Epithelial cell of esophagus (primary cell): ENCODE data around the gene C1orf198.
"Not testable (repeated sequence)": the region's sequence is repeated elsewhere in the genome, so short reads cannot be mapped to it uniquely, and the experiment has no call there.

Experiments used
- DNase-seq: peaks from one replicate; pipeline ENCODE4 v3.0.0; 2010; ENCODE audit warnings: low read depth
- H3K4me3 ChIP-seq: 2 replicates; pipeline ENCODE4 v1.5.1; 2011; ENCODE audit warnings: mild to moderate bottlenecking, low read length, control low read depth
- TF ChIP-seq, protein P1 (sequence below): IDR thresholded peaks from 2 replicates; pipeline ENCODE4 v1.5.1; 2011; ENCODE audit warnings: low read depth, mild to moderate bottlenecking, low read length, control low read depth, inconsistent platforms; ENCODE audit not compliant: insufficient read depth; ENCODE audit errors: missing control alignments

Gene C1orf198

DNA sequence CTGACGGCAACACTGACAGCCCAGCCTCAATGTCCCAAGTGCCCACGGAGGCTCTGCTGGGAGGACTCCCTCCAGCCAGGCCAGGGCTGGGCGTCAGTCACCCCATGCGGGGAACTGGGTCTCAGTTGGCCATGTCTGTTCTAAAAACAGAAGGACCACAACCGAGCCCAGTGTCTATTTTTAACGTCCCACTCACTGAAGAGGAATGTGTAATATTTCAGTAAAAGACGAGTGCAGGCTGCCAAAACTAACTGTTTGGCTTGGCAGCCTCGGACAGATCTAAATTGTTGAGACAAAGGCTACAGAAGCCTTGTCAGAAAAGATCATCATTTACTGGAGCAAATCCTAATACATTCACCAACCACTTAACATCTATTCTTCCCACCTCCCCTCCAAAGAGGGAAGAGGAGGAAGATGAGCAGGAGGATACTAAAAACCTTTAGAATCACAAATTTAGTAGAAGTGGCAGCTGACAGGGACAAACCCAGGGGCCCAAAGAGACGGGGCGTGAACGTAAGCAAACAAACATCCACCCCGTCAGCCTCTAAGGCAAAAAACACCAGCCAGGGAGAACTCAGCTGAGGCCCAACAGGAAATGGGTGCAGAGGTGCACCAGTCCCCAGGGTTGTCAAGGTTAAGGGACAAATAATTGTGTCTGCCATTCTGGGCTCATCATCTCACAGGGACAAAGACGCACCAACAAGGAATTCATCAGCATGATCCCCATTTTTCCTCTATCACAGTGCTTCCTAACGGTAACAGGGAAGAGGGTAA is 18.7 kb downstream of the C1orf198 start:
- peak; percentile 22 for DNase-seq
- H3K4me3 ChIP-seq, result no peak overlapping the region
- TF ChIP-seq, protein P1, sequence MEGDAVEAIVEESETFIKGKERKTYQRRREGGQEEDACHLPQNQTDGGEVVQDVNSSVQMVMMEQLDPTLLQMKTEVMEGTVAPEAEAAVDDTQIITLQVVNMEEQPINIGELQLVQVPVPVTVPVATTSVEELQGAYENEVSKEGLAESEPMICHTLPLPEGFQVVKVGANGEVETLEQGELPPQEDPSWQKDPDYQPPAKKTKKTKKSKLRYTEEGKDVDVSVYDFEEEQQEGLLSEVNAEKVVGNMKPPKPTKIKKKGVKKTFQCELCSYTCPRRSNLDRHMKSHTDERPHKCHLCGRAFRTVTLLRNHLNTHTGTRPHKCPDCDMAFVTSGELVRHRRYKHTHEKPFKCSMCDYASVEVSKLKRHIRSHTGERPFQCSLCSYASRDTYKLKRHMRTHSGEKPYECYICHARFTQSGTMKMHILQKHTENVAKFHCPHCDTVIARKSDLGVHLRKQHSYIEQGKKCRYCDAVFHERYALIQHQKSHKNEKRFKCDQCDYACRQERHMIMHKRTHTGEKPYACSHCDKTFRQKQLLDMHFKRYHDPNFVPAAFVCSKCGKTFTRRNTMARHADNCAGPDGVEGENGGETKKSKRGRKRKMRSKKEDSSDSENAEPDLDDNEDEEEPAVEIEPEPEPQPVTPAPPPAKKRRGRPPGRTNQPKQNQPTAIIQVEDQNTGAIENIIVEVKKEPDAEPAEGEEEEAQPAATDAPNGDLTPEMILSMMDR, result no peak

DNA sequence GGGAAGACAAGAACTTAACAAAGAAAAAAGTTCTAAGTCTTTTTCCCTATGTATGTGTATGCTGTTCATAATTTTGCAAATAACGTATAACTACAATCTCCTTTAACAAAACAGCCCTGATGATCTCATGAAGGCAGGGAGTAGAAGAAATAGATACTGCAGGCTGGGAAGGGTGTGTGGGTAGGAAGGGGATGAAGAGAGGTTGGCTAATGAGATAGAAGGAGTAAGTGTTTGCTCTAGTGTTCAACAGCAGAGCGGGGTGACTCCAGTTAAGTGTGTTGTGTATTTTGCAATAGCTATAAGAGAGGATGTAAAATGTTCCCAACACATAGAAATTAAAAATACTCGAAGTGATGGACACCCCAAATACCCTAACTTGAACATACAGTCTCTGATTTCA is 20.1 kb downstream of the C1orf198 start:
- H3K4me3 ChIP-seq, result no peak overlapping the region
- TF ChIP-seq, protein P1, result no peak

GRCh38 chr1:230845184-230845583 is 23.1 kb downstream of the C1orf198 start:
- H3K4me3 ChIP-seq, DNase-seq: not testable (repeated sequence)

More for the DNA sequence above, 20.1 kb downstream of the C1orf198 start:
- no peak for DNase-seq

DNA sequence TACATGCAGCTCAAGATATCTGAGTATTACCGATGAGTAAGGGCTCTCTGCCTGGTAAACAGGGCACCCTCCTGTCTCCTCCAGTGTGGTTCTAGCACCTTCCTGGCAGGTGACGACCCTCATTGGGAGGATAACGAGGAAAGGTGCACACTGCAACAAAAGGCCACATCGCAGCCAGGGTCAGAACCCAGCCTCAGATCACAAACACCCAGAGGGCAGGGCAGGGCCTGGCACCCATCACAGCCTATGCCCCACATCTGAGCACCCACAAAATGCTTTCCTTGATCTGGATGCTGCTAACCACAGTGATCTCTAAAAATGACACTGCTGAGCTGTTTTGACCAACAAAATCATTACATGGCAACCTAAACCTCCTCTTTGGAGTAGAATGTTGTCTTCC is 23.8 kb downstream of the C1orf198 start:
- TF ChIP-seq, protein P1, result no peak
- no peak overlapping the region for H3K4me3 ChIP-seq
- no peak for DNase-seq

DNA sequence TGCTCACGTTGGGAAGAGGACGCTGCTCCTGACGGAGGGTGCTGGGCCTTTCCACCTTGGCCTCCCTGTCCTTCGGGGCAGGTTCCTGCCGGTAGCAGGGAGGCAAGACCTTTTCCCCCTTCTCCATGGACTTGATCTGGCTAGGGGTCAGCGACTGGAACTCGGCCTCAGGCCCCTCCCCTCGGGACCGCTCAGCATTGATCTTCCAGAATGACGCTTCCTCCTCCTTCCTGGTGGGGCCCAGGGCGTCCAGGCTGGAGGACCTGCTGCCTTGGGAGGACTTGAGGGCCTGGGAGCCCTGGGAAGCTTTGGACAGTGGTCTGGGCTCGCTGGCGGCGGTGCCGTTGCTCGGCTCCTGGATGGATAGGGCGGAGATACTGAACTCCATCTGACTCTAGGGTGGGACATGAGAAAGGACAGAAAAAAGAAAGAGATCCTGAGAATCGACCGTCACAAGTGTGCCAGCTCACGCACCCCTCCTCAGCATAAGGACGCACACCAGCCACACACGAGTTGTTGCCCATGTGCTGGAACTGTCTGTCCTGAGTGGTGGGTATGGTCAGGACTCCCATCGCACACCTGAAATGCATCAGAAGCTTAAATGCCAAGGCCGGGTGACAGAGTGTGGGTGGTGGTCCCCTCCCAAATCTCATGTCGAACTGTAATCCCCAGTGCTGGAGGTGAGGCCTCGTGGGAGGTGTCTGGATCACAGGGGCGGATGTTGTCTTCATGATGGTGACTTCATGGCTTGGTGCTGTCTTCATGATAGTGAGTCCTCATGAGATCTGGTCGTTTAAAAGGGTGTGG is 24.6 kb downstream of the C1orf198 start:
- TF ChIP-seq, protein P1, result no peak
- no peak overlapping the region for H3K4me3 ChIP-seq
- DNase-seq, result no peak

DNA sequence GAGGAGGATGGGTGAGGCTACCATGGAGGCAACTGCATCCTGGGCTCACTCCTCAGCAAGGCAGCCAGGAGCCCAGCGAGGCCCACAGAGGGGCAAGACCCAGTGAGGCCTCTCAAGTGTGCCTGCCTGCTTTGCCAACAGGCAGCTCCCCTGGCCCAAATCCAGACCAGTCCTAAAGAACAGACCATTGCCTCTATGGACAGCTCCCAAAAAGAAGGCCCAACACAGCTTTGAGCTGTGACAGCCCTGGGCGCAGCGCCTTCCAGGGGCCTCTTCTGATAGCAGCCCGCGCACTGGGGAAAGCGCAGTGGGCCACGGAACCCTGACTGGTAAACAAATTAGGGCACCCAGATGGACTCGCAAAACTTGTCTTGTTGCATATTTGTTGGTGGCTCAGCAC is 25.5 kb downstream of the C1orf198 start:
- H3K4me3 ChIP-seq, result no peak overlapping the region
- no peak for DNase-seq
- TF ChIP-seq, protein P1, result no peak

DNA sequence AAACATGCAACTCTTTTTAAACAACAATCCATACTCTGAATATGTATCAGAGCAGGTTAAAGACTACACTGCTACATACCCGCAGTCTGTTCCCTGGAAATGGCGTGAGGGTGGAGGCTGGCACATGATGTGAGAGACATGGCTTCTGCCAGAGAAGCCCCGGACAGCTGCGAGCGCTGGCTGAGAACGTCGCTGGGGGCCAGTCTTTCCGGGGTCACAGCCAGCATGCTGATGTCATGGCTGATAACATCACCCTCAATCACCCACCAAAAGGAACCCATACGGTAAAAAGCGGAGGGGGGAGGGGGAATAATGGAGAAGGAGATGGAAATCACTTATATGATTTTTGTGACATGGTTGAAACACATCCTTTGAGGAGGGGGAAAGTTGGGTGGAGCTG is 29.1 kb downstream of the C1orf198 start:
- DNase-seq, result no peak
- TF ChIP-seq, protein P1, result no peak
- no peak overlapping the region for H3K4me3 ChIP-seq
